ENCODE data around the gene PRKG1.

DNA sequence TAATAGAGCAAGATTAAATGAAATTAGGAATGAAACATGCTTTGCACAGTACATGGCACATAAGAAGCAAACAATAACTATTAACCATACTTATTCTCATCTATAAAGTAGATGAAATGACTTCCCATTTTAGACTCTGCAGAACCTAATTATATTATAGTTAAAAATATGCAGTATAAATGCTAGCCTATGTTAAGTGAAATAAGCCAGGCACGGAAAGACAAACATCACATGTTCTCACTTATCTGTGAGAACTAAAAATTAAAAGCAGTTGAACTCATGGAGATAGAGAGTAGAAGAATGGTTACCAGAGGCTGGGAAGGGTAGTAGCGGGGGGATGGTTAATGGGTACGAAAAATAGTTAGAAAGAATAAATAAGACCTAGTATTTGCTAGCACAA lies 247.0 kb downstream of the PRKG1 start:
- TF ChIP-seq CTCF (conservative IDR thresholded peaks at IDR 0.05; ENCODE audit: low read depth in 2 of 2), result no peak
- TF ChIP-seq EZH2 (IDR thresholded peaks at IDR 0.05; ENCODE audit: low read depth, unreplicated experiment), result no peak
- no peak for TF ChIP-seq EZH2phosphoT487 (IDR thresholded peaks at IDR 0.05; ENCODE audit: unreplicated experiment)
- no peak for TF ChIP-seq NANOG (IDR thresholded peaks at IDR 0.05; ENCODE audit: borderline replicate concordance)
- TF ChIP-seq POLR2AphosphoS5 (IDR thresholded peaks at IDR 0.05; ENCODE audit: low read depth), result no peak
- TF ChIP-seq, protein P1, sequence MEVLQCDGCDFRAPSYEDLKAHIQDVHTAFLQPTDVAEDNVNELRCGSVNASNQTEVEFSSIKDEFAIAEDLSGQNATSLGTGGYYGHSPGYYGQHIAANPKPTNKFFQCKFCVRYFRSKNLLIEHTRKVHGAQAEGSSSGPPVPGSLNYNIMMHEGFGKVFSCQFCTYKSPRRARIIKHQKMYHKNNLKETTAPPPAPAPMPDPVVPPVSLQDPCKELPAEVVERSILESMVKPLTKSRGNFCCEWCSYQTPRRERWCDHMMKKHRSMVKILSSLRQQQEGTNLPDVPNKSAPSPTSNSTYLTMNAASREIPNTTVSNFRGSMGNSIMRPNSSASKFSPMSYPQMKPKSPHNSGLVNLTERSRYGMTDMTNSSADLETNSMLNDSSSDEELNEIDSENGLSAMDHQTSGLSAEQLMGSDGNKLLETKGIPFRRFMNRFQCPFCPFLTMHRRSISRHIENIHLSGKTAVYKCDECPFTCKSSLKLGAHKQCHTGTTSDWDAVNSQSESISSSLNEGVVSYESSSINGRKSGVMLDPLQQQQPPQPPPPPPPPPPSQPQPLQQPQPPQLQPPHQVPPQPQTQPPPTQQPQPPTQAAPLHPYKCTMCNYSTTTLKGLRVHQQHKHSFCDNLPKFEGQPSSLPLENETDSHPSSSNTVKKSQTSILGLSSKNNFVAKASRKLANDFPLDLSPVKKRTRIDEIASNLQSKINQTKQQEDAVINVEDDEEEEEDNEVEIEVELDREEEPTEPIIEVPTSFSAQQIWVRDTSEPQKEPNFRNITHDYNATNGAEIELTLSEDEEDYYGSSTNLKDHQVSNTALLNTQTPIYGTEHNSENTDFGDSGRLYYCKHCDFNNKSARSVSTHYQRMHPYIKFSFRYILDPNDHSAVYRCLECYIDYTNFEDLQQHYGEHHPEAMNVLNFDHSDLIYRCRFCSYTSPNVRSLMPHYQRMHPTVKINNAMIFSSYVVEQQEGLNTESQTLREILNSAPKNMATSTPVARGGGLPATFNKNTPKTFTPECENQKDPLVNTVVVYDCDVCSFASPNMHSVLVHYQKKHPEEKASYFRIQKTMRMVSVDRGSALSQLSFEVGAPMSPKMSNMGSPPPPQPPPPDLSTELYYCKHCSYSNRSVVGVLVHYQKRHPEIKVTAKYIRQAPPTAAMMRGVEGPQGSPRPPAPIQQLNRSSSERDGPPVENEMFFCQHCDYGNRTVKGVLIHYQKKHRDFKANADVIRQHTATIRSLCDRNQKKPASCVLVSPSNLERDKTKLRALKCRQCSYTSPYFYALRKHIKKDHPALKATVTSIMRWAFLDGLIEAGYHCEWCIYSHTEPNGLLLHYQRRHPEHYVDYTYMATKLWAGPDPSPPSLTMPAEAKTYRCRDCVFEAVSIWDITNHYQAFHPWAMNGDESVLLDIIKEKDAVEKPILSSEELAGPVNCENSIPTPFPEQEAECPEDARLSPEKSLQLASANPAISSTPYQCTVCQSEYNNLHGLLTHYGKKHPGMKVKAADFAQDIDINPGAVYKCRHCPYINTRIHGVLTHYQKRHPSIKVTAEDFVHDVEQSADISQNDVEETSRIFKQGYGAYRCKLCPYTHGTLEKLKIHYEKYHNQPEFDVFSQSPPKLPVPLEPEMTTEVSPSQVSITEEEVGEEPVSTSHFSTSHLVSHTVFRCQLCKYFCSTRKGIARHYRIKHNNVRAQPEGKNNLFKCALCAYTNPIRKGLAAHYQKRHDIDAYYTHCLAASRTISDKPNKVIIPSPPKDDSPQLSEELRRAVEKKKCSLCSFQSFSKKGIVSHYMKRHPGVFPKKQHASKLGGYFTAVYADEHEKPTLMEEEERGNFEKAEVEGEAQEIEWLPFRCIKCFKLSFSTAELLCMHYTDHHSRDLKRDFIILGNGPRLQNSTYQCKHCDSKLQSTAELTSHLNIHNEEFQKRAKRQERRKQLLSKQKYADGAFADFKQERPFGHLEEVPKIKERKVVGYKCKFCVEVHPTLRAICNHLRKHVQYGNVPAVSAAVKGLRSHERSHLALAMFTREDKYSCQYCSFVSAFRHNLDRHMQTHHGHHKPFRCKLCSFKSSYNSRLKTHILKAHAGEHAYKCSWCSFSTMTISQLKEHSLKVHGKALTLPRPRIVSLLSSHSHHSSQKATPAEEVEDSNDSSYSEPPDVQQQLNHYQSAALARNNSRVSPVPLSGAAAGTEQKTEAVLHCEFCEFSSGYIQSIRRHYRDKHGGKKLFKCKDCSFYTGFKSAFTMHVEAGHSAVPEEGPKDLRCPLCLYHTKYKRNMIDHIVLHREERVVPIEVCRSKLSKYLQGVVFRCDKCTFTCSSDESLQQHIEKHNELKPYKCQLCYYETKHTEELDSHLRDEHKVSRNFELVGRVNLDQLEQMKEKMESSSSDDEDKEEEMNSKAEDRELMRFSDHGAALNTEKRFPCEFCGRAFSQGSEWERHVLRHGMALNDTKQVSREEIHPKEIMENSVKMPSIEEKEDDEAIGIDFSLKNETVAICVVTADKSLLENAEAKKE (CRISPR knock-in tag; IDR thresholded peaks at IDR 0.05), result no peak
- TF ChIP-seq ZNF114 (CRISPR knock-in tag; IDR thresholded peaks at IDR 0.05), result no peak
- TF ChIP-seq, protein P2, sequence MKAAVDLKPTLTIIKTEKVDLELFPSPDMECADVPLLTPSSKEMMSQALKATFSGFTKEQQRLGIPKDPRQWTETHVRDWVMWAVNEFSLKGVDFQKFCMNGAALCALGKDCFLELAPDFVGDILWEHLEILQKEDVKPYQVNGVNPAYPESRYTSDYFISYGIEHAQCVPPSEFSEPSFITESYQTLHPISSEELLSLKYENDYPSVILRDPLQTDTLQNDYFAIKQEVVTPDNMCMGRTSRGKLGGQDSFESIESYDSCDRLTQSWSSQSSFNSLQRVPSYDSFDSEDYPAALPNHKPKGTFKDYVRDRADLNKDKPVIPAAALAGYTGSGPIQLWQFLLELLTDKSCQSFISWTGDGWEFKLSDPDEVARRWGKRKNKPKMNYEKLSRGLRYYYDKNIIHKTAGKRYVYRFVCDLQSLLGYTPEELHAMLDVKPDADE (IDR thresholded peaks at IDR 0.05), result no peak
- TF ChIP-seq CREB1 (CRISPR knock-in tag; IDR thresholded peaks at IDR 0.05; ENCODE audit: low read depth), result no peak
- TF ChIP-seq, protein P3, sequence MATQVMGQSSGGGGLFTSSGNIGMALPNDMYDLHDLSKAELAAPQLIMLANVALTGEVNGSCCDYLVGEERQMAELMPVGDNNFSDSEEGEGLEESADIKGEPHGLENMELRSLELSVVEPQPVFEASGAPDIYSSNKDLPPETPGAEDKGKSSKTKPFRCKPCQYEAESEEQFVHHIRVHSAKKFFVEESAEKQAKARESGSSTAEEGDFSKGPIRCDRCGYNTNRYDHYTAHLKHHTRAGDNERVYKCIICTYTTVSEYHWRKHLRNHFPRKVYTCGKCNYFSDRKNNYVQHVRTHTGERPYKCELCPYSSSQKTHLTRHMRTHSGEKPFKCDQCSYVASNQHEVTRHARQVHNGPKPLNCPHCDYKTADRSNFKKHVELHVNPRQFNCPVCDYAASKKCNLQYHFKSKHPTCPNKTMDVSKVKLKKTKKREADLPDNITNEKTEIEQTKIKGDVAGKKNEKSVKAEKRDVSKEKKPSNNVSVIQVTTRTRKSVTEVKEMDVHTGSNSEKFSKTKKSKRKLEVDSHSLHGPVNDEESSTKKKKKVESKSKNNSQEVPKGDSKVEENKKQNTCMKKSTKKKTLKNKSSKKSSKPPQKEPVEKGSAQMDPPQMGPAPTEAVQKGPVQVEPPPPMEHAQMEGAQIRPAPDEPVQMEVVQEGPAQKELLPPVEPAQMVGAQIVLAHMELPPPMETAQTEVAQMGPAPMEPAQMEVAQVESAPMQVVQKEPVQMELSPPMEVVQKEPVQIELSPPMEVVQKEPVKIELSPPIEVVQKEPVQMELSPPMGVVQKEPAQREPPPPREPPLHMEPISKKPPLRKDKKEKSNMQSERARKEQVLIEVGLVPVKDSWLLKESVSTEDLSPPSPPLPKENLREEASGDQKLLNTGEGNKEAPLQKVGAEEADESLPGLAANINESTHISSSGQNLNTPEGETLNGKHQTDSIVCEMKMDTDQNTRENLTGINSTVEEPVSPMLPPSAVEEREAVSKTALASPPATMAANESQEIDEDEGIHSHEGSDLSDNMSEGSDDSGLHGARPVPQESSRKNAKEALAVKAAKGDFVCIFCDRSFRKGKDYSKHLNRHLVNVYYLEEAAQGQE (IDR thresholded peaks at IDR 0.05; ENCODE audit: unreplicated experiment), result no peak

Measured in GM23338 (cell line).